Measurements from ENCODE around the gene SMPD4.
"Not testable (repeated sequence)": the region's sequence is repeated elsewhere in the genome, so short reads cannot be mapped to it uniquely, and the experiment has no call there.

The SMPD4 gene

DNA sequence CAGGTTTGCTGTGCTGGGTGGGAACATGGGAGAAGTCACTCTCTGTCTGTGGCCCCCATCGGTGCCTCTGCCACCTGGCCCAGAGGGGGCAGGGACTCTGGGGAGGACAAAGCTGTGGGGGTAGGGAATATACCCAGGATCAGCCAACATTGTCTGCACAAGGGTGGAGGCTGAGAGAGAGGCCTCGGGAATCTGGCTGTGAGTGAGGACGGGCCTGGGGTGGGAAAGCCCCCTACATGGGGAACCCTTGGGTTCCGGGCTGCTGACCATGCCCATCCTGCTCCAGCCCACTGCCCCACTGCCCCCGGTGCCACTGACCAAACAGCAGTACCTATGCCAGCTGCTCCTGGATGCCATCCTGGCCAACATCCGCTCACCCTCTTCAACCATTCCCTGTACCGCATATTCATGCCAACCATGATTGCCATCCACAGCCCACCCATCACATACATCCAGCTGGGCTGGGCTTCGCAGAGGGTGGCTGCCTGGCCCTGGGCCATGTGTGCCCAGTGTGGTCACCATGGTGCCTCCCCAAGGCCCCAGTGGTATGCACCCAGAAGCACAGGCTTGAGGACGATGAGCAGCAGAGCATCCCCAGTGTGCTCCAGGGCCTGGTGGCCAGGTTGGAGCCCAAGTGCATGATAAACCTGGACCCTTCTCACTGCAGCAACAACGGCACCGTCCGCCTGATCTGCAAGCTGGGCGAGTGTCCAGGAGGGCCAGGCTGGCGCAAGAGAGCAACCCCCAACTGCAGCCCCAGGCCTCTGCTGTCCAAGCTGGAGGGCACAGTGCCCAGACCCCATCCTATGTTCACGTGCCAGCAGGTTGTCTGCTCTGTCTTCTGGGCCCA lies 45.5 kb downstream of the SMPD4 start:
- no peaks in the 10 kb centered on the region for H3K27me3 ChIP-seq (replicated peaks; ENCODE audit: control insufficient read depth, insufficient read depth, low read length, poor library complexity, severe bottlenecking)
- no peaks in the 10 kb centered on the region for H3K9me3 ChIP-seq (ENCODE audit: control insufficient read depth, low read length)
- H3K4me1 ChIP-seq (ENCODE audit: control insufficient read depth, insufficient read depth, low read length, poor library complexity, severe bottlenecking), result no peaks in the 10 kb centered on the region
- H3K4me3 ChIP-seq (ENCODE audit: insufficient read depth, low read depth, low read length, poor library complexity, severe bottlenecking), result no peak overlapping the region
- H3K27ac ChIP-seq (ENCODE audit: insufficient read depth, low read length, poor library complexity, severe bottlenecking), result no peak overlapping the region
- H3K36me3 ChIP-seq (ENCODE audit: control insufficient read depth, insufficient read depth, low read length), result no peaks in the 10 kb centered on the region
- DNase-seq, result no peak

GRCh38 chr2:130129120-130129829 lies 52.1 kb downstream of the SMPD4 start, which contains the start of gene POTEF:
Gene POTEF, minus strand, starts transcription at chr2:130129222. Its CDS starts 8,707 bp downstream, at chr2:130120515.
- not testable (repeated sequence) for H3K36me3 ChIP-seq (ENCODE audit: control insufficient read depth, insufficient read depth, low read length); DNase-seq; H3K4me1 ChIP-seq (ENCODE audit: control insufficient read depth, insufficient read depth, low read length, poor library complexity, severe bottlenecking); H3K27me3 ChIP-seq (replicated peaks; ENCODE audit: control insufficient read depth, insufficient read depth, low read length, poor library complexity, severe bottlenecking); H3K9me3 ChIP-seq (ENCODE audit: control insufficient read depth, low read length); H3K4me3 ChIP-seq (ENCODE audit: insufficient read depth, low read depth, low read length, poor library complexity, severe bottlenecking); H3K27ac ChIP-seq (ENCODE audit: insufficient read depth, low read length, poor library complexity, severe bottlenecking)

DNA sequence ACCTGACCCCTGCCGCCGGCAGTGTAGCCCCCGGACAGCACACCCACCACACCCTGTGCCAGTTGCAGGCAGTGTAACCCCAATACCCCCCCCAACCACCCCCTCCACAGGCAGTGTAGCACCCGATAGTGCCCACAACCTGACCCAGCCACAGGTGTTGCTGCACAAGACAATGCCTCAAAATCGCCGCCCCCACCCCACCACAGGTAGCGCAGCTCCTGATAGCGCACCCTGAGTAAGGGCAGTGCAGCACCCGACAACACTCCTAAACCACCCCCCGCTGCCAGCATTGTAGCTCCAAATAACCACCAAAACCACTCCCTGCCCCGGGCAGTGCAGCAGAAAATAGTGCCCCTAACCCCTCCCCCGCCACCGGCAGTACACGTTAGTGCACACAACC lies 52.9 kb downstream of the SMPD4 start:
- not testable (repeated sequence) for H3K4me3 ChIP-seq (ENCODE audit: insufficient read depth, low read depth, low read length, poor library complexity, severe bottlenecking); H3K27me3 ChIP-seq (replicated peaks; ENCODE audit: control insufficient read depth, insufficient read depth, low read length, poor library complexity, severe bottlenecking); DNase-seq; H3K27ac ChIP-seq (ENCODE audit: insufficient read depth, low read length, poor library complexity, severe bottlenecking); H3K9me3 ChIP-seq (ENCODE audit: control insufficient read depth, low read length); H3K36me3 ChIP-seq (ENCODE audit: control insufficient read depth, insufficient read depth, low read length); H3K4me1 ChIP-seq (ENCODE audit: control insufficient read depth, insufficient read depth, low read length, poor library complexity, severe bottlenecking)

DNA sequence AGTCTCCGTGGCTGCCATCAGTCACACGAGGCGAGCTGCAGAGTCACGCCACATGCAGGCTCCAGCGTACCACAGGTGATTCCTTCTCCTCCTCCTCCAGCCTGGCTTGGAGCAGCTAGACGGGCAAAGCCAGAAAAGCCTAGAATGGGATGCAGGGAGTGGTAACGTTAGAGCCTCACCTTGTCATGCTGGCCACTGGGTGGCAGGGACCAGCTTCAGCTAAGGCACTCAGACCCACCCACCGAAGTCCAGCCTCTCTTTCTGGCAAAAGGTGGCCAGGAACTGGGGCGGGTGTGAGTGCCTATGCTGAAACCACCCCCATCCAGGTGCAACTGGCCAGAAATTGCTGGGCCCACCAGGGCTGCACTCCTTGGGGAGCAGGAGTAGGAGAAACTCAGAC lies 53.7 kb downstream of the SMPD4 start:
- H3K27me3 ChIP-seq (replicated peaks; ENCODE audit: control insufficient read depth, insufficient read depth, low read length, poor library complexity, severe bottlenecking); H3K9me3 ChIP-seq (ENCODE audit: control insufficient read depth, low read length); H3K36me3 ChIP-seq (ENCODE audit: control insufficient read depth, insufficient read depth, low read length); DNase-seq; H3K4me3 ChIP-seq (ENCODE audit: insufficient read depth, low read depth, low read length, poor library complexity, severe bottlenecking); H3K4me1 ChIP-seq (ENCODE audit: control insufficient read depth, insufficient read depth, low read length, poor library complexity, severe bottlenecking); H3K27ac ChIP-seq (ENCODE audit: insufficient read depth, low read length, poor library complexity, severe bottlenecking): not testable (repeated sequence)

DNA sequence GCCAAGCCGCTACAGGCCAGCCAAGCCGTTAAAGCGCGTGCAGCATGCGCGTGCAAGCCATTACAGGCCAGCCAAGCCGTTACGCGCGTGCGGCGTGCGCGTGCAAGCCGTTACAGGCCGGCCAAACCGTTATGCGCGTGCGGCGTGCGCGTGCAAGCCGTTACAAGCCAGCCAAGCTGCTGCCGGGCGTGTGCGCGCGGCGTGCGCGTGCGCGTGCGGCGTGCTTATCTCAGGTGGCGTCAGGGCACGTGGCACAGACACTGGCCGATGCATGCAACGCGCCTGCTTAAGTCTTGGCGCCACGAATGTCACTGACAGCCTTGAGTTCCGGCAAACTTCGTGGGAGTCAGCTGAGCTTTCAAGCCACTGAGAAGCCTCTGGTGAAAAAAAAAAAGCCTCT lies 60.5 kb downstream of the SMPD4 start:
- DNase-seq; H3K4me1 ChIP-seq (ENCODE audit: control insufficient read depth, insufficient read depth, low read length, poor library complexity, severe bottlenecking): not testable (repeated sequence)

GRCh38 chr2:130102597-130103363 lies 78.6 kb downstream of the SMPD4 start:
- H3K36me3 ChIP-seq (ENCODE audit: control insufficient read depth, insufficient read depth, low read length); H3K4me1 ChIP-seq (ENCODE audit: control insufficient read depth, insufficient read depth, low read length, poor library complexity, severe bottlenecking); H3K27ac ChIP-seq (ENCODE audit: insufficient read depth, low read length, poor library complexity, severe bottlenecking); H3K4me3 ChIP-seq (ENCODE audit: insufficient read depth, low read depth, low read length, poor library complexity, severe bottlenecking); H3K9me3 ChIP-seq (ENCODE audit: control insufficient read depth, low read length); H3K27me3 ChIP-seq (replicated peaks; ENCODE audit: control insufficient read depth, insufficient read depth, low read length, poor library complexity, severe bottlenecking); DNase-seq: not testable (repeated sequence)

More for the DNA sequence above, 60.5 kb downstream of the SMPD4 start:
- not testable (repeated sequence) for H3K27ac ChIP-seq (ENCODE audit: insufficient read depth, low read length, poor library complexity, severe bottlenecking); H3K4me3 ChIP-seq (ENCODE audit: insufficient read depth, low read depth, low read length, poor library complexity, severe bottlenecking); H3K27me3 ChIP-seq (replicated peaks; ENCODE audit: control insufficient read depth, insufficient read depth, low read length, poor library complexity, severe bottlenecking); H3K36me3 ChIP-seq (ENCODE audit: control insufficient read depth, insufficient read depth, low read length); H3K9me3 ChIP-seq (ENCODE audit: control insufficient read depth, low read length)
